ENCODE measurements around the gene PNPLA2.

The PNPLA2 gene

DNA sequence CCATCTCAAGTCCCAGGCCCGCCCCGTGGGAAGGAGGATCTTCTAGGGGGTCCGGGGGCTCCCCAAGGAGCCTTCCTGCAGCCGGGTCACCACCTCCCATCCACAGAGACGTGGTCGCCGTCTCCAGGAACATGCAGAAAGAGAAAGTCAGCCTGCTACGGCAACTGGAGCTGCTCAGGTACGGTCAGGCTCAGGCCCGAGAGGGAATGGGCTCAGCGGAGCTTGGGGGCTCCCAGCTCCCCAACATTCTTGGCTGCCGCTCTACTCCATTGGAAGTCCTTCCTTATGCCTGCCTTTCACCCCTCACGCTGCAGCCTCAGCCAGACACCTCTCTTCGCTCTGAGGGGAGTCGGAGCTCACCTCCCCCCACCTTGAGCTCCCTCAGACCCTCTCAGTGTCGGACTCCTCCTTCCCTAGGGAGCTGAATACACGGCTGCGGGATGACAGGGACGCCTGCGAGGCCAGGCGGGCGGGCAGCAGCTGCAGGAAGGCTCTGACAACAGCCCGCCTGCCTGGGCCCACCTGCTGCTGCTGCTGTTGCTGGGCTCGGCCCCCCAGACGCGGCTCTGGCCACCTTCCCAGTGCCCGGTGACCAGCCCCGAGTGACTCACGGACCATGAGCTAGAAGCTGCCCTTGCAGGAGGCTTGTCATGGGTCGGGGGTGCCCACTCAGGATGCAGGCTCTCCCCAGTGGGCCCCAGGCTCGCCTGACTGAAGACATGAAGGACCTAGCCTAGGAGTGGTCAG is 12.6 kb downstream of the PNPLA2 start:
- no peak for DNase-seq (ENCODE audit: low spot score)

DNA sequence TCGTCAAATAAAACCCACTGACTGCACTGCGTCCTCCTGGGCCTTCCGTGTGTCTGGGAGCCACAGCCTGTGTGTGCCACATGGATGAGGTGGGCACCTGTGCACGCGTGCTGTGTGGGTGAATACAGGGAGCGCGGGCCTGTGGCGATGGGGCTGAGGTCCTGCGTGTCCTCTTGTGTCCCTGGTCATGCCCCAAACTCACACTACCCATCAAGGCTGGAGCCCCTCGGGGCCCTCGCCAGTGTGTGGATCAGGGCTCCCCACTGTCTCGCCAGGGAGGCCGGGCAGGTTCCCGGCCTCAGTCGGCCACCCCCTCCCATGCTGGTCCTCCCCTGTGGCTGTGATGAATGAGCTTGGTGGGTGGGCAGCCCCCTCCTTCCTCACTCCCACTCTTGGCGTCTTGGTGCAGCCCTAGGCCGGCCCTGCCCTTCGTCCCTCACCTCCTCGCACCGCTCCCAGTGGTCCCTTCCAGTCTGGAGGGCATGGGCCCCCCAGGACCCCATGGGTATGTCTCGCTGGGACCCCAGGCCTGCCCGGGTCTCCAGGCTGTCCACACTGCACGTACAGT is 13.3 kb downstream of the PNPLA2 start:
- no peak for DNase-seq (ENCODE audit: low spot score)

DNA sequence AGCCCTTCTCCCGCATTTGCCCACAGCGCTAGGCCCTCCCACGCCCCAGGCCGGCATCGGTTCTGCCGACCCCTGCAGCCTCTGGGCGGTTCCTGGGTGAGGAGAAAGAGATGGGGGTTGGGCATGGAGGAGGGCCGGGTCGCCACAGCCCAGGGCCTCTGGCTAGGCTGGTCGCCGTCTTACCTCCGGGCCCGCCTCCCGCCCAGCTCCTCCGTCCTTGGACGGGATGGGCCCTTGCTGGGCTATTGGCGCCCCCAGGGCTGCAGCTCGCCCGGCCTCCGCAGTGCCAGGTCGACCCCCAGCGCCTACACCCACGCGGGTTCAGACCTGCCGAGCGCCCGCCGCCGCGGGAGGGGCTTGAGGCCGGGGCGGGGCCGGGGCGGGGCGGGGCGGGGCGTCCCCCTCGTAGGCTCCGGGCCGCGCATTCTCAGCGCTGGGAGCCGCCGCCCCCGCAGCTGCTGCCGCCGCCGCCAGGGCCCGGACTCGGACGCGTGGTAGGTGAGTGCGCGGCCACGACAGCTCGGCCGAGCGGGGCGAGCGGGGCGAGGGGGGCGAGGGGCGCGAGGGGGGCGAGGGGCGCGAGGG is 13.9 kb downstream of the PNPLA2 start, which contains the start of gene CD151:
CD151 (plus strand) TSS at position 424 of the 585 bp plus-strand sequence. CDS start 3,118 bp downstream, outside the sequence.
- DNase-seq (ENCODE audit: low spot score) = peak; percentile 84

DNA sequence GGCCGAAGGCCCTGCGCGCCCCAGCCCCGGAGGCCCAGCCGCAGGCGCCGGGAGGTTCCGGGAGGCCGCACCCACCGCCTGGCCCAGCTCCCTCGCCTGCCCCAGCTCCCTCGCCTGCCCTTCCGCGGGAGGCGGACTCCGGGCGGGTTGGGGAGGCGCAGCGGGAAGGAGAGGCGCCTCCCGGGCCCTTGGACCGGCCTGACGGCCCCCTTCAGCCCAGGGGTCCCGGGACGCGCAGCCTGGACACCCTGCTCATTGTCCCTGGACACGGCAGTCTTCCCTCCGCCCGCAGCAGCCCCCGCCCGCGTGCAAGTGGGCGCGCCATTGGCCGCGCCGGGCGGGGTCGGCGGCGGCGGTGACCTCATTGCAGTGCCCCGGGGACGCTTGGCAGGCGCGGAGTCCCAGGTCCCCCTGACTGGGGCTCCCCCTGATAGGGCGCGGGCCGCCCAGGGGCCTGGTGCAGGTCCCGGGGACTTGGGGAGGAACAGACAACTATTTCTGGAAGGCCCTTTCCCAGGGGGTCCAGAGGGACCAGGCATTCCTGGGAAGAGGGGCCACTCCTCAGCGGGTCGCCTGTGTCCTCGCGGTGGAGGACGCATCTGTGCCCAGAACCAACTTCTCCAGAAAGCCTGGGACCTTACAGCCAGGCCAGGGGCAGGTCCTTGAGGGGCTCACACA is 14.5 kb downstream of the PNPLA2 start:
- peak; percentile 69 for DNase-seq (ENCODE audit: low spot score)

DNA sequence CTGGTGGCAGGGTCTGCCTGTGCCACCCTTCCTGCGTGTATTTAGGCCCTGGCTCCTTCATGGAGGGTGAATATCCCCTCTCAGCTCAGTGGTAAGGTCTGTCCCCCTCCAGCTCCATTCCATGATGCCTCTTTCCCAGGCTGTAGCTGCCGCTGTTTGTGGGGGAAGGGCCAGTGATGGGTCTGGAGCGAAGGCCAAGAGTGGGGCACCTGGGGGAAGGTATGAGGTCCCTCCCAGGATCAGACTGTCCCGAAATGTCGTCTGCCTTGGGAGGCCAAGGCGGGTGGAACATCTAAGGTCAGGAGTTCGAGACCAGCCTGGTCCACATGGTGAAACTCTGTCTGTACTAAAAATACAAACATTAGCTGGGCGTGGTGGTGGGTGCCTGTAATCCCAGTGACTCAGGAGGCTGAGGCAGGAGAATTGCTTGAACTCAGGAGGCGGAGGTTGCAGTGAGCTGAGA is 15.2 kb downstream of the PNPLA2 start:
- no peak for DNase-seq (ENCODE audit: low spot score)

DNA sequence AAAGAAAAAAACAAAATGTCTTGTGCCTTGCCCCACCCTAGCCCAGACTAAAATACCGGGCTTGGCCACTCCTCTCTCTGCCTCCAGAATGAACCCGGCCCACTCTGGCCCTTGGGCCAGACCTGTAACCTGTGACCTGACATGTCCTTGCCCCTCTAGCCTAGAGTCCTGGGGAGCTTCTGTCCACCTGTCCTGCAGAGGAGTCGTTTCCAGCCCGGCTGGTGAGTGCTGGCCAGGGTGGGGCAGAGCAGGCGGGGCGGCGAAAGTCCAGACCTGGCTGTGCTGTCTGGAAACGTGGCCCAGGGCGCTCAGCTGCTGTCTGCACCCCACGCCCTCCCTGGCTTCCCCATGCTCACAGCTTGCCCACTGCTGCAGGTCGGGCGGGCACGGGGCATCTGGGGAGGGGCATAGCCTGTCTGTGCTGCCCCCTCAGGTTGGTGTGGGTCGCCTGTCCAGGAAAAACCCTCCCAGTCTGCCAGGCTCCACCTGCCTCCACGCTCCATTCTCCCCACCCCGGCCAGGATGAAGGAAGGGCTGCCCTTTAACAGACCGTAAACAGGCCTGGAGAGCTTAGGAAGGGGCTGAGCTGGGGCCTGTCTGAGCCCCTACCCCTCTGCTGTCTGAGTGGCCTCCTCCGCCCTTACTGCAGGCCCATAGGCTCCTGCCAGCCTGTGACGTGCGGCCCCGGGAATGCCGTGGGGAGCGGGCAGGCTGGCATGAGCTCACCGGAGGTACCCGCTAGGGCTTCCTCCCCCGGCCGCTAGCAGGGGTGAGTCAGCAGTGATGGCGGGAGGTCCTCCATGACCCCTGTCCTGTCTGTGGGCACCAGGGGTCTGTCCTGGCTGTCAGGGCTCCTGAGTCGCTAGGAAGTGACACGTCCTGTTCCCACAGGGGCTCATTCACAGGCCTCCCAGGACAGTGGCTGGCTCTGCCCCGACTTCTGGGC is 15.9 kb downstream of the PNPLA2 start:
- DNase-seq (ENCODE audit: low spot score) = no peak

DNA sequence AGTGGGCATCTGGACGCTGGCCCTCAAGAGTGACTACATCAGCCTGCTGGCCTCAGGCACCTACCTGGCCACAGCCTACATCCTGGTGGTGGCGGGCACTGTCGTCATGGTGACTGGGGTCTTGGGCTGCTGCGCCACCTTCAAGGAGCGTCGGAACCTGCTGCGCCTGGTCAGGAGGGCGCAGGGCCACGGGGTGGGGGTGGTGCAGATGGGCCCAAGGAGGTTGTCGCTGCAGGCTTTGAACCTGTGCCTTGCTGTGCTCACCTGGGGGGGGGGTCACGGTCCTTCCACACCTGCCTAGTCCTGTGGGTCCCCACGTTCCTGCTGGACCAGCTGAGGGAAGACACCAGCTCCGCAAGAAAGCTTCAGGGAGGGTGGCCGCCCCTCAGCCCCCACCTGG is 17.6 kb downstream of the PNPLA2 start:
- DNase-seq (ENCODE audit: low spot score) = no peak

DNA sequence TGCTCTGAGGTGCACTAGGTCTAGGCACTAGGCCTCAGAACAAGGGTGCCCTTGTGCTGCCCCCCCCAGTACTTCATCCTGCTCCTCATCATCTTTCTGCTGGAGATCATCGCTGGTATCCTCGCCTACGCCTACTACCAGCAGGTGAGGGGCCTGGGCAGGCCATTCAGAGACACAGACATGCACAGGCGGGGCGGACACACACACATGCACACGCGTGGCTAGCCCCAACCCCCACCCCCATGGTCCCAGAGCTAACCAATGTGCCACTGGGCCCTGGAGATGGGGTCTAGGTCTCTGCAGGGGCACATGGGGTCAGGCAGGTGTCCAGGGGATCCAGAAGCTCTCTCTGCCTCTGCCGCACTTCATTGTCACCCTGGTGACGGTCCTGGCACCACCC is 18.0 kb downstream of the PNPLA2 start:
- DNase-seq (ENCODE audit: low spot score) = no peak

DNA sequence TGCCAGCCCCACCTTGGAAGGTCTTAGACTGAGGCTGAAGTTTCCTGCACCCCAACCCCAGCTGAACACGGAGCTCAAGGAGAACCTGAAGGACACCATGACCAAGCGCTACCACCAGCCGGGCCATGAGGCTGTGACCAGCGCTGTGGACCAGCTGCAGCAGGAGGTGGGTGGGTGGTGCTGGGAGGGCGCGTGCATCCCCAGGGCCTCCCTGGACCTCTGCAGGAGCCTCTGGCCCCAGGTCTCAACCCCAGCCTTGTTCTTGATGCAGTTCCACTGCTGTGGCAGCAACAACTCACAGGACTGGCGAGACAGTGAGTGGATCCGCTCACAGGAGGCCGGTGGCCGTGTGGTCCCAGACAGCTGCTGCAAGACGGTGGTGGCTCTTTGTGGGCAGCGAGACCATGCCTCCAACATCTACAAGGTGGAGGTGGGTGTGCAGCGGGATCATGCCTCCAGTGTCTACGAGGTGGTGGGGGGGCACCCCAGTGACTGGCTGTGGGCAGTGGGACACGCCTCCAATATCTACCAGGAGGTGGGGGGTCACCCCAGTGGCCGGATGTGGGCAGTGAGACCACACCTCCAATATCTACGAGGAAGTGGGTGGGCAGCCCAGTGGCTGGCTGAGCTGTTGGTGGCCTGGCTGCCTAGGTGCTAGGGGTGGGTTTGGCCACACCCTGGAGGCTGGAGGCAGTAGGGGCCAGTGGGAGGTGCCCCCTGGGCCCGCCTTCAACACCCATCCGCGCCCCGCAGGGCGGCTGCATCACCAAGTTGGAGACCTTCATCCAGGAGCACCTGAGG is 18.7 kb downstream of the PNPLA2 start:
- DNase-seq (ENCODE audit: low spot score) = no peak

DNA sequence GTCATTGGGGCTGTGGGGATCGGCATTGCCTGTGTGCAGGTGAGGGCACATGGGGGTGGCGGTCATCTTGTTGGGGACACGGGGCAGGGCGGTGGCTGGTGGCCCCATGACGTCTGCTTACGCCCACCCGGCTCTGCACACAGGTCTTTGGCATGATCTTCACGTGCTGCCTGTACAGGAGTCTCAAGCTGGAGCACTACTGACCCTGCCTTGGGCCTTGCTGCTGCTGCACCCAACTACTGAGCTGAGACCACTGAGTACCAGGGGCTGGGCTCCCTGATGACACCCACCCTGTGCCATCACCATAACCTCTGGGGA is 19.2 kb downstream of the PNPLA2 start:
- no peak for DNase-seq (ENCODE audit: low spot score)

DNA sequence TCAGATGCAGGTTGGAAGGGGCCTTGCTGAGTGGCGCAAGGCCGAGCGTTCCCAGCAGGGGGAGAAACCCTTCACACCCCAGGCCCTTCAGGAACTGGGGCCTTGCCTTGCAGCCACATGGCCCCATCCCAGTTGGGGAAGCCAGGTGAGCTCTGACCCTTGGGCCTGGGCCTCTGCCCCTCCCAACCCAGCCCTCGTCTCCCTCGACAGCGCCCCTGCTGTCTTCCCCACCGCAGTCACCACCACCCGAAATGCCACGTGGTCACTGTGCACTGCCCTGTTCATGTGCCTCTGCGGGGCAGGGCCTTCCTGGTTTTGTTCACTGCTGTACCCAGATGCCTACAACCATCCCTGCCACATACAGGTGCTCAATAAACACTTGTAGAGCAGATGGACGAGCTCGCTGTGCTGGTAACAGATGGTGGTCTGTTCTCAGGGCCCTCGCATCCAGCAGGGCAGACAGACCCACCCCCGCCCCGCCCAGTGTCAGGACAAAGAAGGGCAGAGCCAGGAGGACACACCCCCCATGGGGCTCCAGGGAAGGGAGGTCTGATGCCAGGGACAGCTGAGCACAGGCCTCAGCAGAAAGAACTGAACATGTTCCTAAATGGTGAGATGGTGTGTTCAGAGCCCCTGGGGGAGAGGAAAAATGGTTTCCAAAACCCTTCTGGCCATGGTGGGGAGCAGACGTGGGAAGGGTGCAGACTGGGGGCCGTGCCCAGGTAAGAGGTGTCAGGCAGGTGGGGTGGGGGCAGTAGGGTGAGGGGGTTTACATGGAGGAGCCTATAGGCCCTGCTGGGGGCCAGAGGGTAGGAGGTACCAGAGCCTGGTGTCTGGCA is 19.9 kb downstream of the PNPLA2 start:
- no peak for DNase-seq (ENCODE audit: low spot score)

DNA sequence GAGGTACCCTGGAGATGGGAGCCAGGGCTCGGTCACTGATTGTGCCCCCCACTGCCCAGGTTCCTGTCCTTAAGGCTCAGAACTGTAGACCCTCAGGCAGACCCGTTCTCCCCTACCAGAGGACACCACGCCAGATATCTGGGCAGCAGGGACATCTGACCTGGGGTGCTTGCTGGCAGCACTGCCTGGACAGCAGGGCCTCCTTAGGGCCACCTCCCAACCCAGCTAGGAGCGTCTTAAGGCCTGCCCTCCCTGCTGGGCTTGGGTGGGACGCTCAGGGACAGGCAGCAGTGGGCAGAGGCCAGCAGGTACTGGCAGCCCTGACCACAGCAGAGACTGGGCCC is 20.5 kb downstream of the PNPLA2 start:
- no peak for DNase-seq (ENCODE audit: low spot score)

DNA sequence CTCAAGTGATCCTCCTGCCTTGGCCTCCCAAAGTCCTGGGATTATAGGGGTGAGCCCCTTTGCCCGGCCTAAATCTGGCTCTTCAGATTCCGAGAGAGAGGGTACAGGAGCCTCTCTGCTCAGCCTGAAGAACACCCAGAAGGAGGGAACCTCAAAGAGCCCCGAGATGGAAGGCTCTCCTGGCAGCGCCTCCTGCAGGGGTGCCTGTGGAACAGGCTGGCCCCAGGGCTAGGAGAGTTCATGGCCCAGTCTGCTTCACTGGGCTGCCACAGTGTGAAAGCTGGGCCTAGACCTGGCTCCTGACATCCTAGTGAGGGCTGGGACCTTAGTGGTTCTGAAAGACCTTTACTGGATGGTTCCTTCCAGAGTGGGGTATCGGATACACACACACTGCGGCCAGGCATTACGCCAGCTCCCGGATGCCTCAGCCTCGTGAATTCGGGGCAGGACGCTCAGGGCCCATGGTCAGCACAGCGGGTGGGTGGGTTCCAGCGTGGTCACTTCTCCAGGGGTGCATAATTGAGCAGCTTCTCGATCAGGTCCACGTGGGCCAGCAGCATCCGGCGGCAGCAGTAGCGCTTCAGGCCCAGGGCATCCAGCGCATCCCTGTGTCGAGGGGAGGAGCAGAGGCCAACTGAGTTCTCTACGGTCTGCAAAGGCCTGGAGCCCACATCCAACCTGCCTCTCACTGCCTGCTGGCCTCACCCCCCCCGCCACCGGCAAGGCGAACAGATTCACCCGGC is 21.3 kb downstream of the PNPLA2 start:
- no peak for DNase-seq (ENCODE audit: low spot score)

DNA sequence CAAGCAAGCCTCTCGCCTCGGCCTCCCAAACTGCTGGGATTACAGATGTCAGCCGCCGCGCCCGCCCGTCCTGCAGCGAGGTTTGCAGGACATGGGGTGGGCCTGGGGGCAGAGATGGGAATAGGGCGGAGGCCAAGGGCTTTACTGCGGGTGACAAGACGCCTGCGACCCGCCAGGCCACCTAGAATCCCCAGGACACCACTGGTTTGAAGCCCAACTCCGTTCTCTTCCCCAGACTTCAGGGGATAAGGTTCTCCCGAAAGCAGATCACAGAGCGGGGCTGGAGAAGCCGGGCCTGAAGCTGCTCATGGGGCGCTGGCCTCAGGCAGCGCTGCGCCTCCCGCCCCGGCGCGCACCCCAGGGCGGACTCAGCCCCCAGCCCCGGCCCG is 23.3 kb downstream of the PNPLA2 start:
- no peak for DNase-seq (ENCODE audit: low spot score)

DNA sequence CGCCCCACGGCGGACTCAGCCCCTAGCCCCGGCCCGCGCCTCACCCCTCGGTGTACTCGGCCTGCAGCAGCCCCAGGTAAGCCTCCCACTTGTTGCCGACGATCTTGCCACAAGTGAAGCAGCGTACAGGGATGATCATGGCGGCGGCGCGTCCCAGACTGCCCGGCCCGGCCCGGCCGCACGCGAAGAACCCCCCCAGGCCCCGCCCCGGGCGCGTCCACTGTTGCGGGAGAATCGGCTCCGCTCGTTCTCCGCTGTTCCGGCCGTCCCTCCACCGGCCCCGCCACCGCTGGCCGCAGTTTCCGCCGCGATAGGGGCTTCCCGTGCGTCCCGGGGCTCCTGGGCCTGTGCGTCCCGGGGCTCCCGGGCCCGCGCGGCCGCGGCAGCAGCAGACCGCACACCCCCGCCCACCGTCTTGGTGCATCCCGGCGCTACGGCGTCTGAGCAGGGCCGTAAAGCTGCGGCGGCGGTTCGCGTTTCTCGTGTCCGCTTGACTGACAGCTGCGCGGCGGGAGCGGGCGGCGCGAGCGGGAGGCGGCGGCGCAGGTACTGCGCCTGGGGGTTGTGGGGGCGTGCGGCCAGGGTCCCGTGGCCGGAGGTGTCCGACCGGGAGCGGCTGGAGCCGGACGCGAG is 23.8 kb downstream of the PNPLA2 start, which contains the start of the genes POLR2L and TSPAN4:
POLR2L (minus strand) TSS at position 160 of the 633 bp plus-strand sequence; CDS start at position 139, 21 bp downstream.
TSPAN4 (plus strand) TSS at position 483 of the 633 bp plus-strand sequence. CDS start 7,453 bp downstream, outside the sequence.
- peak; percentile 96 for DNase-seq (ENCODE audit: low spot score)

DNA sequence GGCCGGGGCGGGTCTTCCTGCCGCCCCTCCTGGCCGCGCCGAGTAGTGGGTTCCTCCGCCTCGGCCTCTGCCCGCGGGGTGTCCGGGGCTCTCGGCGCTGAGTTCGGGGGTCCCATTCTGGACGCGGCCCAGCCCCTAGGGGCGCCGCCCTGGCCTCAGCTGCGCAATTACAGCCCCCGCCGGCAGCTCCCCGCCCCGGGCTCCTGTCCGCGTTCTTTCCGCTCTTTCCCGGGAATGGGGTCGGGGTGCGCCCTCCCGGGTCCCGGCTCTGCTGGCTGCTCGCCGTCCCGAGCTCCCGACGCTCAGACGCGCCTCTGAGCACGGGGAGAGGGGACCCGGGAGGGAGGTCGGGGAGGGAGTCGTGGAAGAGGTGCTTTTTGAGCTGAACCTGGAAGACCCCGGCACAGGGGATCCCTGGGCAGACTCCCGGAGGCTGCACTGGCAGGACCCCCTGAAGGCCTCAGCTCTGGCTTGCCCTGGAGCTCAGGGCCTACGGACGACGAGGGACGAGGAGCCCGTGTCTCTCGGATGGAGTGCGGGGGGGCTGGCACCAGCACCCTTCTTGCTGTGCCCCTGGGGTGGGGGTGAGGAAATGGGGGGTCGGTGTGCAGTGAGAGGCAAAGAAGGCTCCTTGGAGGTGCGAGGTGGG is 24.5 kb downstream of the PNPLA2 start:
- DNase-seq (ENCODE audit: low spot score) = no peak

DNA sequence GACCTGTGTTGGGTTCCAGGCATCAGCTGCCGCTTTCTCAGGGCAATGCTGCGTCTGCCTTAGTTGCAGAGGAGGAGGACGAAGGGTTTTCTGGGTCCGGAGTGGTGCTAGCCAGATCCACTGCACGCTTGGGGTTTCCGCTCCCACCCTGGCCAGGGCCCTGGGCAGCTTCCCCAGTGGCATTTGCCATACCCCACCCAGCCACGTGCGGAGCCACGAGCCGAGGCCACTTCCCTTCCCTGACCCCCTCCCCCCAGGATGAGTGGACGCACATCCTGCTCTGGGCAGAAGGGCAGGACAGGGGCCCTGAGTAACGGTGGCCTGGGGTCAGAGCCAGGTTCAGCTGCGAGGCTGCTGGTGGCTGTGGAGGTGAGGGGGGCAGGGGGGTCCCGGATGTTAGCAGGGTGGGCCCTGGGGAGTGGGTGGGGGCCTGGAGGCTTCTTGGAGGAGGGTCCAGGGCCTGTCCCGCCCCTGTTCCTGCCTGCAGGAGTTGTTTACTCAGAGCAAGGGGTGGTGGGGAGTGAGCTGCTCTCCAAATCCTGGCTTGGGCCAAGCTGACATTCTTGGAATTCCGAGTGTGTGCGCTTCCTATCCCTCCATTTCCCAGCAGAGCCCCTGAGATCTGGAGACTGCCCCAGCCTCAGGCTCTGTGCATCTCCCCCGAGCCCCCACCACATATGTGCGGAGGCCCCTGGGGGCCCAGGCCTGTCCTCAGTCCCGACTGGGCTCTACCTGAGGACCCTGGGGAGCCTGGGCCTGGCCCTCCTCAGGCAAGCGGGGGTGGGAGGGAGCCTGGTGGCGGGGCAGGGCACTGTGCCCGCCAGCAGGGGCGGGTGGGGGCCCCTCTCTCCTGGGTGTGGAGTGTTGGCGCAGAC is 25.3 kb downstream of the PNPLA2 start:
- peak; percentile 85 for DNase-seq (ENCODE audit: low spot score)
